PFSK-1 (cell line): ENCODE measurements around the gene KRT80.

ENCODE experiments used
- POLR2AphosphoS5 ChIP-seq: IDR thresholded peaks from 2 replicates; pipeline ENCODE4 v1.6.1; 2012; ENCODE audit warnings: low read depth, mild to moderate bottlenecking, control low read depth, low read length, moderate library complexity
- REST ChIP-seq, 2 experiments: IDR thresholded peaks; 2 replicates each; pipeline versions ENCODE4 v1.6.1 to v1.8.0; 2011 to 2012; ENCODE audit warnings: low read depth in 2 of 2, low read length in 2 of 2, control low read depth in 1 of 2, inconsistent platforms in 1 of 2, mild to moderate bottlenecking in 1 of 2, moderate library complexity in 1 of 2; ENCODE audit not compliant: insufficient read depth in 1 of 2
- SIN3A ChIP-seq: IDR thresholded peaks from 2 replicates; pipeline ENCODE4 v1.6.1; 2012; ENCODE audit warnings: mild to moderate bottlenecking, low read length, moderate library complexity, borderline replicate concordance; ENCODE audit not compliant: insufficient read depth
- TAF1 ChIP-seq: IDR thresholded peaks from 2 replicates; pipeline ENCODE4 v1.6.1; 2012; ENCODE audit warnings: low read length, control low read depth, borderline replicate concordance; ENCODE audit not compliant: insufficient read depth

- TF ChIP-seq POLR2AphosphoS5 (no peak), REST (IDR thresholded peaks at IDR 0.05; ENCODE audit: insufficient read depth in 1 of 2, low read depth in 2 of 2, low read length in 2 of 2) (no peak), TAF1 (no peak), SIN3A (no peak)
Observed at GRCh38 chr12:52204931-52205505, 13.2 kb upstream of the KRT80 start.
